GM21717 (cell line): ENCODE data around the gene STXBP6.
"Not testable (repeated sequence)": the region's sequence is repeated elsewhere in the genome, so short reads cannot be mapped to it uniquely, and the experiment has no call there.

Experiments
- ATAC-seq: cut with Tn5 transposase; IDR thresholded peaks from one replicate; pipeline ENCODE4 v1.9.1; 2021; ENCODE audit warnings: mild to moderate bottlenecking, moderate library complexity; ENCODE audit not compliant: unreplicated experiment

The STXBP6 gene

DNA sequence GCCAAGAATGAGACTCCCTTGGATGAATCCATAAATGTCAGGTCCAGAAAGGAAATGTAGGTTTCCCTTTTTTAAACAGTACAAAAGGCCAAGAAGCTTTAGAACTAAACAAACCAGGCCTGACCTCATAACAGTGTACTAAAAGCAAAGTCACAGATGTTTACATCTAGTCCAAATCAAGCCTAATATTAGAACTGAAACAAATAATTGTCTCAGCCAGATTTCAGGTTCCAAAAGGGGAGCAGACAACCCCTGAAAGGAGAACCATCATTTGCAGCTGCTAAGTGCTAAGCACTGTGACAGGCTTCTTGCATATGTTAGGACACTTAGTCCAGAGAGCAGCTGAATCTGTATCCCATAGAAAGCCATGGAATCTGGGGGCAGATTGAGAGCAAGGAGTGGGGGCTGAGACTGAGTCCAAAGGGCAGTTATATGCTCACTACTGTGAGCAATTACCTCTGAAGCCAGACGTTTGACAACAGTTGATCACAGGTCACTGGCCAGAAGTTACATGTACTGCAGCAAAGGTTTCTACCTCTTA, 90.1 kb downstream of the STXBP6 start:
- no peak for ATAC-seq

DNA sequence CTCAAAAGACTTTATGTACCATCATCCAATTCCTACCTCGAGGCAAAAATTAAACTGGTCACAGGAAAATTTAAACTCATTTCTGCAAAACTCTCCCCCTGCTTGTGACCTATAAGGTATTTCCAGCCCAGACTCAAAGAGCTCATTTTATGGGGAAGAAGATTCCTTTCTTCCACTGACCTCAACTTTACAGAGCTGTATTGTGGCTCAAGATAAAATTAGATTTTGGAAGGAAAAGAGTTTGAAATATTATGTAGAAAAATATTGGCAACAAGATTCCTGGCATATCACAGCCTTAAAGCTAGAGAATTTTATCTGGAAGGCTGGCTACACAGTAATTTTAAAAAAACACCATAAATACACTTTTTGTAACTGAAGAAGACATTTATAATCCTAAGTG, 91.7 kb downstream of the STXBP6 start:
- ATAC-seq, result no peak

DNA sequence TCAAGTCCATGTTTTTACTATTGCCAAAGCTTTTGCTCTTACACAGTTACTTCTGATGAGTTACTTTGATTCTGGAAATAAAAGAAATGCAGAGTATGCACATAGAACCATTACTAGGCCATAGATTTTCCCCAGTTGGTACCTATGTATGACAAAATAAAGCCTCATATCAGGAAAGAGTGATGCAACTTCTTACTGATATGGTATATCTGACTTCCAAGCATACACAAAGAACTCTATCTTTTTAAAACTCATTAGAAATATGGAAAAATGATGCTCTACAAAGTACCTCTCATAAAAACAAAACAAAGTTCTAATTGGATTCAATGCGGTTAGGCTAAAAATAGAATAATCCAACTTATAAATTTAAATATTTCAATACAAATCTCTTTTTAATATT, 92.1 kb downstream of the STXBP6 start:
- no peak for ATAC-seq

DNA sequence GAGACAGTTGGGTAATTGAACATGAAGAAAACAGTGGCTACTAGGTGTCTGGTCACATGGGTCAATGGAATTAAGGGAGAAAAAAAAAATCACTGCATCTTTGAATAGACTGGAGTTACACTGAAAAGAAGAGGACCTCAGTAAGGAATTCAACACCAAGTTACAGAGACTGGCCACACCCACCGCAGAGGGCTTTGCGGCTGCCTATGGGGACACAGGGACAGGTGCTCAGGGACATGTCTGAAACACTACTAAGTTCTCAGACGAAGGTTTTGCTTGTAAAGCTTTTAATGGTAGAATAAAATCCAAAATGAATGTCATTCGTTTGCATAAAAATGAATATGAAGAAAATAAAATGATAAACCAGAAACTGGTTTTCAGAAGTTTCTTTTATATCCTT, 93.8 kb downstream of the STXBP6 start:
- no peak for ATAC-seq

DNA sequence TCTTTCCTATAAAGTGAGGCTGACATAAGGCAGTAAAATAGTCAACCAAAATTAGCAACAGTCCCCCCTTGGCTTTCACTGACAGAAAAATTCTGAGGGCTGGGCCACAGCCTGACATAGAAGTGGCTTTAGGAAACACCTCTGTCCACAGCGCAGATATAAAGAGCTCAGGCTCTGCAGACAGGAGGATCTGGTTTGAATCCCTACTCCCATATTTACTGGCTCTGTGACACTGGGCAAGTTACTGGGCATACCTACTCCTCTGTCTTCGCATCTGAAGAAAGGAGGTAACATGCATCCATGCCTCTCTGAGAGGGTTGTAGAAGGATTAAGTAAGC, 95.3 kb downstream of the STXBP6 start:
- ATAC-seq, result no peak

DNA sequence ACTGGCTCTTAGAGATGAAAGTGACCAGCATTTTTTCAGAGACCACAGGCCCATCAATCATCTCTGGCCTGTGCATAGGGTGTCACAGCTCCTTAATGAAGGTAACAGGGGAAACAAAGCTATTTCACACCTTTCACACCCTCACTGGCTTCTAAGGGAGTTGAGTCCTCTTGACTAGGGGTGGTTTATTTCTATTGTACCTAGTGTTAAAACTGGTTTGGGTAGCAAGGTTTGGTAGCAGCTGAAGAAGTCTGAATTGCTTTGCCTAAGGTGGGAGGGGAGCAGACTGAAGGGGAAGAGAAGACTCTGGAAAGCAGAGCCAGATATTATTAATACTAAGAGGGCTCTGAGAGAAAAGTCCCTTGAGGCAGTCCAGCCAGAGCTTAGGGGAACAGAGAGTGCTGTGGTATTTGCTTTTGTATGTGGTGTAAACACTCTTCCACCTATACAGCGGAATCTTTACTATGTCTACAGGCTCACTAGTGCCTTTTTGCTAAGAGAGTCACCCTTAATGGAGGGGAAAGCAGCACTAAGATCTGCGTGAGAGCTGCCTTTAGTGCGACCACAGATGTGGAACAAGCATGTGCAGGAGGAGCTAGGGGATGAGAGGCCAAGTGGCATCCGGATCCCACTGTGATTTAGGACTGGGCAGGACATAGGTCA, 95.8 kb downstream of the STXBP6 start:
- no peak for ATAC-seq

DNA sequence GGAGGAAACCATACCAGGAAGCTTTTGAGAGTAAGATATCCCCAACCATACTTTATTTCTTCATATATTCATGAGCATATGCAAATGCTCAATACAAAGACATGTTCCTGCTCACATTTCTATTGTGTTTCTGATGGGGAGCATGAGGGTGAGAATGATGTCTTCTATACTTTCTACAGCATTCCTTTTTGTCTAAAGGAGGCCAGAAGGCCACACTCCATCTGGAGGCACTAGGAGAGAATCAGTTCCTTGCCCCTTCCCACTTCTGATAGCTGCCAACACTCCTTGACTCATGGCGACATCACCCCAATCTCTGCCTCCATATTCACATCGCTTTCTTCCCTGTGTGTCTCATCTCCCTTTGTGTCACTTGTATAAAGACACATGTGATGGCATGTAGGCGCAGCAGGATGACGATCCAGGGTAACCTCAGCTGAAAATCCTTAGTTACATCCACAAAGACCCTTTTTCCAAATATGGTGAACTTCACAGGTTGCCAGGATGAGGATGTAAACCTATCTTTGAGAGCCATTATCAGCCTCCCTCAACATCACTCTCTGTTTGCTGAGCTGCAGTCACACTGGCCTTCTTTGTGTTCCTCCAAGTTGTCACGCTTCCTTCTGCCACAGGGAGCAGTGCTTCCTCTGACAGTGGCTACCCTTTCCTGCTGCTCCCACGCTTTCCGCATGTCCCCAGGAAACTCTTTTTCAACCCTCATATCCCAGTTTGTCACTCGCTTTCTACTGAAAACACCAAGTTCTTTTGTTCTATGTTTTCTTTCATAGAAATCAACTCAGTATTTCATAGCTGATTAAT, 96.9 kb downstream of the STXBP6 start:
- ATAC-seq, result no peak

DNA sequence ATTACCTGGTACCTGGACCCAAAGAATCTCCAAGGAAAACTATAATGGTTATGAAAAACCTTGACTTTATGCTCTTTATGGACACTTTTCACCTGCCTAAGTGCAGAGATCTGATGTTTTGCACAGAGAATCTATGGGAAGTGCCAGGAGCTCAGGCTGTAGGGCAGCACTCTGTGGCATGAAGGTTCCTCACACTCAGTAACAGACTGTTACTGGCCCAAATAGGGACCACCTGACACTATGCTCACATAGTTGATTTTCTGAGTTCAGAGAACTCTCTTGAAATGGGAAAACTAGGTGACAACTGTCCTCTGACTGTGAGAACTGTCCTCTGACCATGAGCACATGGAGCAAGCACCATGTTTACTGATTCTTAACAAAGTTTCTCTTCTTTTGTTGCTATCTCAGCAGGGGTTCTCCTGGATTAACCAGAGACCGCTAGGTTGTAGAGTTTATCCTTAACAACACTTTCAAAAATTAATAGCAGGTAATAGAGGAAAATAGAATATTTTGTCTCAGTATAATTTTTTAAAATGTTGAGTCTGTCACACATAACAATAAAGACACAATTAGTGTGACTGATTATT, 101.6 kb downstream of the STXBP6 start:
- no peak for ATAC-seq

DNA sequence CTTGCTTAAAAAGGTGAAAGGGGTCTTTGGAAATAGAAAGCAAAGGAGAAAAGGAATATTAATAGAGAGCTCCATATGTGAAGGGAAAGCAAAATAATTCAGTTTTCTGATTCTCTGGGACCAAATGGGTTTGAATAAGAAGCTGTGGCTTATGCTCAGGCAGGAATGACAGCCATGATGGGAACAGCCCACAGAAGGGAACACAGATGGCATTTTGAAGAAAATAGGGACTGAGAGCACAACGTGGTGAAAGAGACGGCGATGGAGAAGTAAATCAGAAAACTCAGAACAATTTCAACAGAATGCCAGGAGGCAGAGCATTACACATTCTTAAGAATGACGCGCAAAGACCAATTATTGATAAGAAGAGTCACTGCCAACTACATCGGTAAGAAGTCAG, 102.8 kb downstream of the STXBP6 start:
- ATAC-seq, result no peak

DNA sequence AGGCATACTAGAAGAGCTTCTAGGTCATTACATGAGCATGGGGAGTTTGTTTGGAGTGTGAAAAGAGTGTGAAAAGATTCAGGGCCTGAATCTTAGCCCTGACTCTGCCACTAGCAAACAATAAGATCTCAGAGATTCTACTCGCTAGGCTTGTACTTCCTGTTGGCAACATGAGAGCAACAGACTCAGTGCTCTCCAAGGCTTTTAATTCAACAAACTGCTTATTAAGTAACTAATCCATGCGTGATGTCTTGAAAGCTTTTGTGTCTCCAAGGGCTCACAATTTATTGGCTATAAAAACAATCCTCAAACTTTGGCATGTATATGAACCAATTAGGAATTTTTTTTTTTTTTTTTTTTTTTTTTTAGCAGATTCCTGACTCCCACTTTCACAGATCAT, 105.1 kb downstream of the STXBP6 start:
- ATAC-seq, result no peak

DNA sequence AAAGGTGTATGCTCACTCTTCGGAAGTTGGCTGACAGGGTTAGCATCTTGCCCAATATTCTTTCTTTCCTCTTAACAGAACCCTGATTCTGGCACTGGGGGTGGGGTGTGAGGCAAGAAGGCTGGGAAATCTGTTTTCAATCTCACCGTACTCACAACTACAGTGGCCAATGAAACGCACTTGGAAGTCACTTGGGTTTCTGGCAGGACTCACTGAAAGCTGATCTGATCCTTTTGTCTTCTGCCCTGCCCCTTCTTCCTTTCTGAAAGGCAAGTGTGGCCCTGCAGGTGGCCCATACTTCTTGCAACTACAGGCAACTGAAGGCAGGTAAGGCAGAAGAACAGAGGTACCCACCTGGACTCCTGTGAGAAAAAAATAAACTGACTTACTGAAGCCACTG, 106.9 kb downstream of the STXBP6 start:
- ATAC-seq, result no peak

DNA sequence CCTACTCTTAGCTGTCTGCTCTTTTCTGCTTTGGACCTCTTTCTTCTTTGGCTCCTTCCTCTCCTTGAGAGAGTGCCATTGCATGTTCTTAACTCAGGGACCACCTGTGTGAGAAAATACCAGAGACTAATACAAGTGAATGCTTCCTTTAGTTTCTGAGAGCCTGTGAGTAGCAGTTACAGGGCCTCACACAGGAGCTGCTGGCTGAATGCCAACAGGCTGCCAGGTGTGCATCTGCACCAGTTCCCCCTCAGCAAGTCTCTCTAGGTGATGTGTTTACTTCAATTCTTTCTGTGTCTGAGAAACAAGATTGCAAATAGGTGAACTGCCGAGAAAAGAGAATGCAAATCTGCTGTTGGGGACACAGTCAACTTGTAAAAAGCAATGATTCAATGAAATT, 108.2 kb downstream of the STXBP6 start:
- no peak for ATAC-seq

DNA sequence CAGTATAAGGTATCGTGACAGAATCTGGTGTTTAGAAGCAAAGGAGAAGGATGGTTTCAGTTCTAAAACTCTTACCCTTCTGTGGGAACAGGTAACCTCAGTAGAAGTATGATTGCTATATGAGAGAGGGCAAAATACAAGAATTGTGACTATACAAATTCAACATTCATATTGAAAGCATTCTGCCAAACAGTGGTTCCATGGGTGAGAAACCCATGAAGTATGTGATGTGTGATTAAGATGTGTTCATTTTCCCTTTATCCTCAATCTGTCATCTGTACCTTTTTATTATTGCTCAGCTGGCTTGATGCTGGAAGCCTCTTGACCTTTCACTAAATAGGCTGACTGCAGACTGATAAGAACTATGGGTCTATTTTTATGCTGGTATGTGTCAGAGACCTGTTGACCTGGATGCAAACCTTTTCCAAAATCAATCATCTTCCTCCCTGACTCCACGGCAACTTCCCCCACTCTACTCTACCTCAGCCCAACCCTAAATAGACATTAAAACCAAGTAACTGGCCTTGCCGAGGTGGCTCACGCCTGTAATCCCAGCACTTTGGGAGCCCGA, 109.6 kb downstream of the STXBP6 start:
- no peak for ATAC-seq

DNA sequence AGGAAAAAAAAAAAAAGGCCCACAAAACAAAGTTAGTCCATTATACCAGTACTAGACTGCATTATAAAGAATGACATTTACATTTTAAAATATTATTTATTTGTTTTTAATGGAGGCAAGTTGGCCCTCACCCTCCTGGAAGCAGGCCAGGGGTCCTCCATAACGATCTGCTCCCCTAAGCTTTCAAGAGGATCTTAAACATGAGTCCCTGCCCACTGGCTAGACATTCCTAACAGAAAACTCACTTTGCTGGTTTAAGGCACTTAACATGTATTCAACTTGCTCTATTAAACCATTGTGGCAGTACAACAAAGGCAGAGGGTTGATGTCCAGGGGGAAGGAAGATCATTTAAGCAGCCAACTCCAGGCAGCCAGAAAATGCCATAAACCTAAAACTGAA, 111.4 kb downstream of the STXBP6 start:
- no peak for ATAC-seq

DNA sequence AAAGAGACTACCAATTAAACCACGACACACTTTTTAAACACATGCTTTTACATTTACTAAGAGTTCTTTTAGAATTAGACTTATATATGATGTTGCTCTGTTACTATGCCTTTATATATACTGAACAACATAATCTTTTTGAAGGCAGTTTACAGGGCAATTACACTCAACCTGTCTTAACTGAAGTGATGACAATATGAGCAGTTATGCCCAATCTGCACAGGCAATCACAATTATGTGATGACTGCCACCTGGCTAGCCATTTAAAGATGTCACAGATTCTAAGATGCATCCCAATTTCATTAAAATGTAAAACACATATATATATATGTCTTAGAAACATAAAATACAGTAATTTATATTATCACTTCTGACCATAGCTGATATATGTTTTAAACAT, 112.6 kb downstream of the STXBP6 start:
- ATAC-seq, result no peak

DNA sequence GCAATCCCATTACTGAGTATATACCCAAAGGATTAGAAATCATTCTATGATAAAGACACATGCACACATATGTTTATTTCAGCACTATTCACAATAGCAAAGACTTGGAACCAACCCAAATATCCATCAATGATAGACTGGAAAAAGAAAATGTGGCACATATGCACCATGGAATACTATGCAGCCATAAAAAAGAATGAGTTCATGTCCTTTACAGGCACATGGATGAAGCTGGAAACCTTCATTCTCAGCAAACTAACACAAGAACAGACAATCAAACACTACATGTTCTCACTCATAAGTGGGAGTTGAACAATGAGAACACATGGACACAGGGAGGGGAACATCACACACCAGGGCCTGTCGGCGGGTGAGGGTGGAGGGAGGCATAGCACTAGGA, 113.2 kb downstream of the STXBP6 start:
- ATAC-seq, result not testable (repeated sequence)

DNA sequence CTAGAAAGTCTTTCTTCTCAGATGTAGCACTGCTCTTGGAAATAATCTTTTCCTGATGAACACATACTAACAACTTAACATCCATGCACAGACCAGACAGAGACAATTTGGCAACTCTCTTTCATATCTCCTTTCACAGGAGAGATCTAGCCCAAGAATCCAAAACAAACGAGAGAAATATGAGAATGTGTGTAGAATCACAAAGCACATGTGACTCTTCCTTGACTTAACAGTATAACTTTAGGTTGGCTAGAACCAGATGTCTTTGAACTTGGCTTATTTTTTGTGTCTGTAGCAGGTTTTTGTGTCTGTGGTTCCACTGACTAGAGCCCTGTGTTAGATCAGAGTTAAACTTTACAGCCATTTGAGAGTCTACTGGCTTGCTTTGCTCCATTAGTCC, 114.2 kb downstream of the STXBP6 start:
- no peak for ATAC-seq

DNA sequence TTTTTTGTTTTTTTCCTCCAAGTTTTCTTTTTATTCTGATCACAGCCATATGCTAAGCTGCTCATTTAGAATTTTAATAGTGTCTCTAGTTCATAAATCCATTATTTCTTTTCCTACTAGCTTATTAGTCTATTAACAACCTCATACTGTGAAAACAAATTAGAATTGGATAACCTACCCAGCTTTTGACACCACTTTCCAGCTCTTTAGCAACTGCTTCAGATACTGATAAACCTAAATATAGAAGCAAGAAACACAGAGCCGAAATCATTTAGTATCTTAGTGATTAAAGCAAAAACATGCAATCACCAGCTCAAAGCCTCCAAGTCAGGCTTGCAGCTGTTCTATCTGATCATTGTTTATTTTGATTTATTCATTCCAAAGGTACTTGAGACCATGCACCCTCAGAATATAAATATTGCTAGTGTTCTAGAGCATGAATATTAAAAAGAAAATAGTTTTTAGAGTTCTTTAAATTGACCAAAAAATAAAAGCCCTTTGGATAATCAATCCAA, 121.5 kb downstream of the STXBP6 start:
- no peak for ATAC-seq

DNA sequence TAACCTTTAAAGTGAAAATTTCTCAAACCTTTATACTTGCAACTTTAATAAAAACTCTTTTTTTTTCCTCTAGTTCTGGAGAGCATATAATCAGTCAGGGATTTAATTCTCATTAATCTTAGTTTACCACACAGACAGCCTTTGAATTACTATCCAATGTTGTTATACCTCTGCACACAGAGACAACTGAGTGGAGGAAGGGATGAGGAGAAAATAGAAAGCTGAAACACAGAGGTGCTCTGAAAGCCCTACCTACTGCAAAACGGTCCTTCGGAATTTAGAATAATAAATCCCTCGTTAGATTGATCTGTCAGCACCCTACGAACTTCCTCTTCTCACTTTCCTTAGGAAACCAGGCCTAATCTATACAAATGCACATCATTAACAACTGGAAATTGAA, 122.1 kb downstream of the STXBP6 start:
- no peak for ATAC-seq

DNA sequence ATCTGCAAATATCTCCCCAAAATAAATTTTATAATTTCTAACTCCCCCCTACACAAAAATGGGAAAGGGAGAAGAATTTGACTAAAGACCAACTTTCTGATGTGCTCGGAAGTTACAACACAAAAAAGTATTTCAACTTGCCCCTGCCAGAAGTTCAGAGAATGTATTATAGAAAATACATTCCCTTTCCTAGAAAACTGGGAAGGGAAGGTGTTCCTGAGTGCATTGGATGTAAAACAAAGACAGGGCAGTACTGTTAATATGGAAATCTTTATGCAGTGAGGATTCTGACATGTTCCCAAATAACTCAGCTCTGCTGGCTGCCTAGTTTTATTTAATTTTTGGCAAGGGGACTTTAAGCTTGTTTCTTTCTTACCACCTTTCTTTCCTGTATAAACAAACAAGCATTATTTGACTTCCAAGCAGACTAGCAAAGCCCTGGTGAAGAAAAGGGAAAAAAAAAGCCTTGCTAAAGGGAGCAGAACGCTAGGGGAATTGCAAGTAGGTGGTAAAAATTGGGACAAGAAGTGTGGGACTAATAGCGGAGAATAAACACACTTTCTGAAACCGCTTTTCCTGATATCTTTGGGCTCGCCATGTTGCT, 124.1 kb downstream of the STXBP6 start:
- no peak for ATAC-seq

DNA sequence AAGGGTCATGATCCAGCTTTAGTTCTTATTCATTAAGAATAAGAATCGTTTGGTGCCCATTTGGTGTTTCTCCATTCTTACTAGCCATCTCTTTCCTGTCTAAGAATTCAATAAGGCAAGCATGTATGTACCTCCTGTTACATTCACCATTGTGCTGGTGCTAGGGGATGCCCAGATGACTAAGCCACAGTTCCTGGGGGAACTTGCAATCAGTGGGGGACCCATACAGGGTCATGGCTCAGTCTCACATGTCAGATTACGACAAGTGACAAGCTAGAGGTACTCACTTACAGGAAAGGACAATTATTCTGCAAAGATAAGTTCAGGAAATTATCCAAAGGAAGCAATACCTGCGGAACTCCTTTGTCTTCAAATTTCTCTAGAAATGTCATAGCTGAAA, 125.4 kb downstream of the STXBP6 start:
- no peak for ATAC-seq
